Suppressor macrophage (primary cell): ENCODE measurements around the gene GCSAML.
"Not testable (repeated sequence)": the region's sequence is repeated elsewhere in the genome, so short reads cannot be mapped to it uniquely, and the experiment has no call there.

Source experiments
- DNase-seq, 4 experiments: peaks; one replicate each; pipeline ENCODE4 v3.0.0-alpha.2; 2020 to 2022
- total RNA-seq, 17 experiments: gene quantifications; one replicate each; lab custom pipeline; 2026; ENCODE audit warnings: mixed read lengths in 6 of 17, inconsistent platforms in 3 of 17; lab: John Stamatoyannopoulos, UW

The GCSAML gene
- 0 to 2.9 (median 0.14) reads per million in 17 experiments for total RNA-seq

DNA sequence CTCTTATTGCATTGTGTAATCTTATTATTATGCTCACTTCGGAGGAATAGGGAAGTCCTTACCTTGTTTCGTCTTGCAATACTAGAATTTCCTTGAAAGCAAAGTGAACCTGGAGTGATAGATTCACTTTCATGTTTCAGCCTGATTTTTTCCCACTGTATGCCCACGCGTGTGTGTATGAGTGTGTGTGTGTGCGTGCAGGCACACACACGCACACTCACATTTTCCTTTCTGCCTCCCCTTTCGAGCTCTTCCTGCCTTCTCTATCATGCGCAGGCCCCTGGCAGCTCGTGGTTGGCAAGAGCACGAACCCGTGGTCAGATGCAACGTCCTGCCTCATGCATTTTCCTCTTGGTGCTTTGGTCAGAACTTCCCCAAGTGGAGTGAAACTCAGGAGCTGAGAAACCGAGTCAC, at the start of gene GCSAML:
Gene GCSAML, plus strand, starts transcription at position 366 of the 414 bp plus-strand sequence. CDS start 58 bp downstream, outside the sequence.
- peak; percentile 17 to 62 (median 50) for DNase-seq

DNA sequence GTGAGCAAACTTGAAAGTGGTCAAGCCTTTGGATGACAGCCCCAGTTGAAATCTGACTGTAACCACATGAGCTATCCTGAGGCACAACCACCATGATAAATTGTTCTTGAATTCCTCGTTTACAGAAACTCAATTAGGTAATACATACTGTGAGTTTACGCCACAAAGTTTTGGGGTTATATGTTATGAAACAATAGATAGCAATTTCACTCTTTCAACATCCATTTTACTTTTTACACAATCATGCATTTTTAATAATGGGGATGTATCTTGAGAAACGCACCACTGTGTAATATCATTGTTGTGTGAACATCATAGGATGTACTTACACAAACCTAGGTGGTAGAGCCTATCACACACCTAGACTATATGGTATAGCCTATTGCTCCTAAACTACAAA, 48.1 kb upstream of the GCSAML start:
- DNase-seq: peak in 3 of 4 experiments; percentile 26 to 70 (median 62)

DNA sequence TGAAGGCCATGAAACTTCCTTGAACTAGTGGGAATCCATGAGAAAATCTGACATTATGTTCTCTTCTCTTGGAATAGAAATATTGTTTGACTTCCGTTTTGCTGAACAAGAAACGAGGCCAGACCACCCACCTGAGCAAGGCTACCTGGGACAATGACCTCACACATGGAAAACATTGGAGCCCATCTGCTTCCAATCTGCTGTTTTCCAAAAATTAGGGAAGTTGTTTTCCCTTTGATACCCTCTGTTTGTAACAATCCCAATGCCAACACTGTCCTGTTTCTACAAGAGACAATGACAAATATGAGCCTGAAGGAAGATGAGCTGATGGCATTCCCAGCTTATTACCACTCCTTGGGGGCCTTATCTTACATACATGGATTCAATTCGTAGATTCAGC, 42.1 kb upstream of the GCSAML start:
- DNase-seq: no peak

DNA sequence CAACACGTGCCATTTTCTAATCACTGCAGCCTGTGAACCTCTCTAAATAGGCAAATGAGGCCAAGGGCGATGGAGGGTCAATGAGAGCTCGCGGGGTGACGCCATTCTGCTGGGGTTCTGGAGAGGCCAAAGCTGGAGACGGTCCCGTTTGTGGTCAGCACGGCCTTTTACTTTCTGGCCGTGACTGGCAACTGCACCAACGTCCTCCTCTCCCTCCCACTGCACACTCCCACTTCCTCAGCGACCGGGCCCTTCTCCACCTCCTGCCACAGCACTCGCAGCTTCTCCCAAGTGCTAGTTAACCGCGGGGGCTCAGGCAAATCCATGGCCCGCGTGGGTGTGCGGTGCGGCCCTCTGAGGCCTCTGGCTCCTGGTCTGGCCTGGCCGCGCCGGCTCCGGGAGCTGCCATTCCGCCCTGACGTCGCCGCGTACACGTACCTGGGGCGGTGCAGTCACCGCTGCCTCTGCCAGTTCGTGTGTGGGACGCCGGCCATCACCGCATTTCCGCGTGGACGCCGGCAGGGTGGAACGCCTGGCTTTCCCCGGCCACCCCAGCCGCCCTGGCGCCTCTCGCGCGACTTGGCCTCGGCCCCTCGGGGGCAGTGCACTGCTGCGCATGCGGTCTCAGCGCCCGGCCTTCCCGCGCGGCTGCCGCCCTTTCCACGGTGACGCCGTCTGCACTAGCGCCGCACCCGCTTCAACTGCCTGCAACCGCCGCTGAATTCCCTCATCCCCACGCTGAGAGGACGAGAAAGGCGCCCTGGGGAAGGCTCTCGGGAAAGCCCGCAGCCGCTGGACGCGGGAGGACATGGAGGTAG, 30.9 kb upstream of the GCSAML start:
- peak in 2 of 4 experiments; percentile 35 to 48 for DNase-seq

DNA sequence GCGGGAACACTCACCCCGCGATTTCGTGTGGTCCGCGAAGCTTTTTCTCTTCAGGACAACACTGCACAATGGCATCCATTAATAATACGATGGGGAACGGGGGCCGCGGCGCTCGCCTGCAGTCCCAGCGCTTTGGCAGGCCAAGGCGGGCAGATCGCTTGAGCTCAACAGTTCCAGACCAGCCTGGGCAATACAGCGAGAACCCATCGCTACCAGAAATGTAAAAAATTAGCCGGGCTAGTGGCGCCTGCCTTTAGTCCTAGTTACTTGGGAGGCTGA, 30.4 kb upstream of the GCSAML start:
- no peak for DNase-seq

DNA sequence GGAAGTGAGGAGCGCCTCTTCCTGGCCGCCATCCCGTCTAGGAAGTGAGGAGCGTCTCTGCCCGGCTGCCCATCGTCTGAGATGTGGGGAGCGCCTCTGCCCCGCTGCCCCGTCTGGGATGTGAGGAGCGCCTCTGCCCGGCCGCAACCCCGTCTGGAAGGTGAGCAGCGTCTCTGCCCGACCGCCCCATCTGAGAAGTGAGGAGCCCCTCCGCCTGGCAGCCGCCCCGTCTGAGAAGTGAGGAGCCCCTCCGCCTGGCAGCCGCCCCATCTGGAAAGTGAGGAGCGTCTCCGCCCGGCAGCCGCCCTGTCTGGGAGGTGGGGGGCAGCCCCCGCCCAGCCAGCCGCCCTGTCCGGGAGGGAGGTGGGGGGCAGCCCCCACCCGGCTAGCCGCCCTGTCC, 27.0 kb upstream of the GCSAML start:
- not testable (repeated sequence) for DNase-seq

DNA sequence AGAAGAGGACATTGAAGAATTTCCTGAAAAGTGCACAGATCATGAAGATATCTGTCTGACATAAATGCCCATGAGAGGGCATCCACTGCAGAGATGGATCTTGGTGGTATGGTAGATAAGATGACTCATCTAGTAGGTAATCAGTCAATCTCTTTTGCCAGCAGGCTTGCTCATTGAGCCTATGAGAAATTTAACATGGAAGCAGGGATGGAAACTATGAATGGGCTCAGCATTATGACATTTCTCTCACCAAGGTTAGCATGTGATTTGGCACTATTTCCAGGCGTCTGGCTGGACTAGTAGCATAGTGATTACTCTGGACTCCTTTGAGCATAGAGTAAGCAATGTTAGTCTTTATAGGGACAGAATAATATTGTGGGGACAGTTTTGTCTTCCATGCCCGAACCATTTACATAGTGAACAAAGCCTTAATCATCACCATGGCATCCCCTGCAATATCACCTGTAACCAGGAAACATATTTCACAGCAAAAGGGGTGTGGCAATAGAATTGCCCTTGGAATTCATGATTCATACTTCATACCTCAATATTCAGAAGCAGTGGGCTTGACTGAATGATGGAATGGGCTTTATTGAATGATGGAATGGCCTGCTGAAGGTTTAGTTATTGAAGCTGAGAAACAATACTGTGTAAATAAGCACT, 20.0 kb upstream of the GCSAML start:
- DNase-seq: peak in 1 of 4 experiments; percentile 13

DNA sequence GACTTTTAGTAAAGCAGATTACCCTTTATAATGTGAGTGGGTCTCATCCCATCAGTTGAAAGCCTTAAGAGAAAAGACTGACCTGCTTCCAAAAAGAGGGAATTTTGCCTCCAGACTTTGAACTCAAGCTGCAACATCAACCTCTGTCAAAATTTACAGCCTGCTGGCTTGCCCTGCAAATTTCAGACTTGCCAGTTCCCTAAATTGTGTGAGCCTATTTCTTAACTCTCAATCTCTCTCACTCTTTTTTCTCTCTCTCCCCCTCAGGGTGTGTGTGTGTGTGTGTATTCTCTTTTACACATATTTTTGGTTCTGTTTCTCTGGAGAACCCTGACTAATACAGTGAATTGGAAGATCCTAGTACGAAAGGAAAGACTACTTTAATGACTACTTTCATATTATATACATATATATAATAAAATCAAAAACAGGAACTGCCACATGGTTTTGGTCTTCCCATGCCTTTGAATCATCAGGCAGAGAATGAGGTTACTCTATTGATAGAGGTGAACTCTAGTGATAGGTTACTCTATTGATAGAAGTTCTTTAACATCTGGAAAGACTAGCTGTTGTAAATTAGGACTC, 19.1 kb upstream of the GCSAML start:
- peak; percentile 33 to 66 (median 60) for DNase-seq

DNA sequence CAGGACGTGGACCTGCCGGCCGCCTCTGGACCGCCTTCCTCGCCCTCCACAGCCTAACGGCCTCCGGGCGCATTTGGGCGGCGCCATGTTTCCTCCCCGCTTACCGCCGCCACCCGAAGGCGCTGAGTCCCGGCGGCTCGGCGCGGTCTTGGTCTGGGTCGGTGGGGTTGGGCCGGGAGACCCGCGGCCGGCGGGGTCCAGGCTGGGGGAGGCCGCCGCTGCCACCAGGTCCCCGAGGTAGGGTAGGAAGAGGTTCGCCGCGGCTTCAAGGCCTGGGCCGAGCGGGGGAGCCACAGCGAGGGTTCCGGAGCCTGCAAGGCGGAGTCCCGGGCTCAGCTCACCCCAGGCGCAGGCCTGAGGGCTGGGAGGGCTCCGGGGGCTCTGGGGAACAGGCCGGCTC, 18.1 kb upstream of the GCSAML start:
- DNase-seq: peak in 2 of 4 experiments; percentile 7 to 16

DNA sequence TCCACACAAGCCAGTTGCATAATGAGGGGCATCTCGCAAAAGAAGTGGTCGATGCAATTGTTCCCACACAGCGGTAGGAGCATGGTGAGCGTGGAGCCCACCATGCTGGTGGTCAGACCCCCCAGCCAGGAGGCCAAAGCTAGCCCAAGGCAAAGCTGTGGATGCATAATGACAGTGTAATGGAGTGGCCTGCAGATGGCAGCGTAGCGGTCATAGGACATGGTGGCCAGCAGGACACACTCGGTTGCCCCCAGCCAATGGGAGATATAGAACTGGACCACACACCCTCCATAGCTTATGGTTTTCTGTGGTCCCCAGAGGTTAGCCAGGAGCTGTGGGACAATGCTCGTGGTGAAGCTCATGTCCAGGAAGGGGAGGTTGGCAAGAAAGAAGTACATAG, 17.0 kb upstream of the GCSAML start:
- peak in 2 of 4 experiments; percentile 11 to 19 for DNase-seq

DNA sequence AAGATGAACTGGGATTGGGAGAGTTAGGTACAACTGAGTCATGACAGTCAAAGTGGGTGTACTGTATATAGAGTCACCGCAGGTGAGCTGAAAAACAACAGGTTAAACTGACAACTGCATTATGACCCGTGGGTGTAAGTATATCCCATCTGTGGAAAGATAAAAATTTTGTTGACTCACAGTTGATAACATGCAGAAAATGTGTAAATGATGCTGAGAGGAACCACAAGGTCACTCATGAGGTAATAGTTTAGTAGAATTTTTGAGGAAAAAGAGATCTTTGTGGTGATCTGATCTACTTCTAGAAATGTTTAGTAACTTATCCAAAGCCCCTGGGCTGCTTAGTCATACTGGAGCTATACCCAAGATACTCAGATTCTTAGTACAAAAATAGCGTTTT, 13.5 kb upstream of the GCSAML start:
- DNase-seq: peak in 1 of 4 experiments; percentile 7

DNA sequence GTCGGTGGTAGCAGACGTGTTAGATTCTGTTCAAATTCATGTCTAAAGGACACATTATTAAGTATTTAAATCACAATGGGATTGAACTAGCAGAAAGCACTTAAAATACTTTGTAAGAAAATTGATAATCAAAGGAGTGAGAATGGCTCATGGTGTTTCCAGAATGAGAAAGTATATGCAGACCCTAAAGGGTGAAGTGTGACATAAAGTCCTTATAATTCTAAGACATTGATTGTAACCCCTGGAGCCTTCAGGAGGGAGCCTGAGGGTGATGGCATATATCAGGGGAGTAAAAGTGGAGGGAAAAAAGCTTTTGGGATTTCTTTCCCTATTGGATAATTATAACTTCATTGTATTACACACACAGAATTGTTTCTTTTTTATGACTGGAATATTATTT, 12.6 kb upstream of the GCSAML start, which contains the start of gene OR2C3:
Gene OR2C3, minus strand, starts transcription at position 101 of the 400 bp plus-strand sequence. CDS start 3,929 bp downstream, outside the sequence.
- no peak for DNase-seq

DNA sequence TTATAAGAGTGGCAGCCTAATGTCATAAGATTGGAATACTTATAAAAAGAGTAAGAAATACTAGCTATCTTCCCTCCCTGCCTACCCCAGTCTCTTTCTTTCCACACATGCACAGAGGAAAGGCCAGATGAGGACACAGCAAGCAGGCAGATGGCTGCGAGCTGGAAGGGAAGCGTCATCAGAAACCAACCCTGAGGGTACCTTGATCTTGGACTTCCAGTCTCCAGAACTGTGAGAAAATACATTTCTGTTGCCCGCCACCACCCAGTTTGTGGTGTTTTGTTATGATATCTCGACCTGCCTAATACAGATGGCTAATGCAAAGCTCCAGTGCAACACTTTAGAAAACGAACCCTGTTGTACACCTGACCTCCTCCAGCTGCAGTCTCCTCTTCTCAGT, 10.4 kb upstream of the GCSAML start:
- DNase-seq: no peak

DNA sequence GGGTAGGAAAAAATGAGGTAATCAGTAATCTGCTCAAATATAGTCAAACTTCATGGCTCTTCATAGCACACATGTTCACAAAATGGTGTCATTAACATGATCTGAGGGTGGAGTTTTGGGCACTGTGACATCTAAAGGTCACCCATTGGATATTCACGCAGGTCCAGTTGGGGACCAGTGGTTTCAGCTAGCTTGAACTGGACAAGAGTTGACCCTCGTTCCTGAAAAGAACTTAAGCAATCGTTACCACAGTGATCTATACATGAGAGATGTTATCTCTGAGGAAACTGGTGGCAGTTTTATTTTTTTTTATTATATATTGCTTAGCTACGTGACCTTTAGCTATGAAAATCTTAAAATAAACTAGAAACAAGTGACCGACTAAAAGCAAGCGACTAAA, 9.7 kb upstream of the GCSAML start:
- DNase-seq: no peak

DNA sequence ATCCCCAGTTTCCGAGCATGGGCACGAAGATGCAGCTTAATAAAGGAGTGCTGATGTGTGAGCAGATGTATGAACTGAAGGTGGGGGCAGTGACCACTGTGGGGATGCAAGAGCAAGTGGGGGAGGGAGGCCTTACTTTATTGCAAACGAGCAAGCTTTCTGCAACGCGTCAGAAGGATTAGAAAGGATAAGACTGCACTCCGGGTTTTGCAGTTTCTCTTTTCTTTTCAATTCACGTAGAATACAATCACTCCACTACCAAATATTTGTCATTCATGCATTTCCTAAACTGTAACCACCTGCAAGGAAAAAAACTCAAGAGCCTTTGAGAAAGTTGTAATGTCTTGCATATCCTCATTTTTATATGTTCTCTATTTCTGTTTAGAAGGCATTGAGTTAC, 8.4 kb upstream of the GCSAML start:
- DNase-seq: no peak

DNA sequence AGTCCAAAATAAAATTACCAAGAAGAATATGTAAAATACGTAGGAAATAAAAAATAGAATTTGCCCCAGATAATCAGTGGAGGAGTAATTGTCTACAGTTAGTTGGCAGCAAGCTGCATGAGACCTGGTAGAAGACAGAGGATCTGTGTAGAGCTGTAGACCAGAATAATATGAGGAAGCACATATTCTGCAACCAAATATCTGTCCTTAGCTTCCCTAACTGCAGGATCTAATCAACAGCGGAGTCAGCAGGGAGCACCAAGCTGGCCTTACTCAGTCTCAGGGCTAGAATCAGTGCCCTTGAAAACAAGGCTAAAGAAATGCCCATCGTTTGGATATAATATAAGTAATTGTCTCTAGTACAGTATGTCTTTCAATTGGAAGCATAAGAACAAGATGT, 6.1 kb upstream of the GCSAML start:
- DNase-seq: peak; percentile 24 to 65 (median 42)

DNA sequence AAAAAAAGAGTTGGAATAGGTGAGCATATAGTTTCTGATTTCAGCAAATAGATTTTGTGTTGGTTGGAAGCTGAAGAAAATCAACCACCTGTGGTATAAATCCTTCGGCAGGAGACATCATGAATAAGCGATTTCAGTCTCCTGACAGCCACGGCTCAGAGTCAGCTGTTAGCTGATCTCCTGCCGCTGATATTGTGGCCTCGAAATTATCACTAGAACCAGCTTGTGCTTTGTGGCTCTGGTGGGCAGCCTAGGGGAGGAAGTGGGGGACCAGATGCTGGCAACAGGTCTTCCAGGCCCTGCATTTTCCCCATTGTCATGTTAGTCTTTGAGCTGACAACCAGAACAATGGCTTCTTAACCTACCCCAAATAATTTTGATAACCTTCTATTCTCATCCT, 842 bp upstream of the GCSAML start:
- peak in 1 of 4 experiments; percentile 8 for DNase-seq

DNA sequence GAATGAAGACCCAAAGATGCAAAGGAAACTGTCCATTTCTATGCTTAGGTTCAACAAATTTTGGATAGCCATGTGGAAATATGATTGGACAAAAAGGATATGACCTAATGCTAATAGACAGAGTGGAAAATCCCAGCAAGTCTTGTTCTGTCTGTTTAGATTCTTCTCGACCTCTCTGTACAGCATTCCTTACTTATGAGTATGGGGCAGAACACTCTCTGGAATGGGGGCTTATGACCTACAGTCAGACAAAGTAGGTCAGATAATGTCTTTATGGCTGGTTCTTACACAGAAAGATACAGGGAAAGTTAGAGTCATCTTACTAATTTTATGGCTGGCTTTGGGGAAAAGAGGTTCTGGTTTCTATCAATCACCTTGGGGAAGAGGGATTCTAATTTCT, 2.8 kb downstream of the GCSAML start:
- no peak for DNase-seq

DNA sequence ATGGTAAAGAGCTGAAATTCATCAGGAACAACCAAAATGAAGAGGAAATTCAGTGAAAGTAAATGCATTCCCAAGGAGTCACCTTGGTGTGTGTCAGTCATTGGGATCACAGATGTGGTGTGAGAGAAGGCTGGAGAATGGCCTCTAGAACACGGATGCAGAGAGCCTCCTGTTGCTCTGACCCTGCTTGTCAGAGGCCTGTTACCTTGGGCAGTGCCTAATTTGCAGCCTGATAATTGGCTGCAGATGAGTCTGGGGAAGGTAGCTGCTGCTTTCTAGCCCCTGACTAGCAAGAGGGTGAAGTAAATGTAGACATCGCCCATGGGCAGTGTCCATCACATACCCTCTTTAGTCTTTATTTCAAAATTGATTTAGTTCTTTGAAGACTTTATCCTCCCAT, 3.3 kb downstream of the GCSAML start:
- DNase-seq: no peak

DNA sequence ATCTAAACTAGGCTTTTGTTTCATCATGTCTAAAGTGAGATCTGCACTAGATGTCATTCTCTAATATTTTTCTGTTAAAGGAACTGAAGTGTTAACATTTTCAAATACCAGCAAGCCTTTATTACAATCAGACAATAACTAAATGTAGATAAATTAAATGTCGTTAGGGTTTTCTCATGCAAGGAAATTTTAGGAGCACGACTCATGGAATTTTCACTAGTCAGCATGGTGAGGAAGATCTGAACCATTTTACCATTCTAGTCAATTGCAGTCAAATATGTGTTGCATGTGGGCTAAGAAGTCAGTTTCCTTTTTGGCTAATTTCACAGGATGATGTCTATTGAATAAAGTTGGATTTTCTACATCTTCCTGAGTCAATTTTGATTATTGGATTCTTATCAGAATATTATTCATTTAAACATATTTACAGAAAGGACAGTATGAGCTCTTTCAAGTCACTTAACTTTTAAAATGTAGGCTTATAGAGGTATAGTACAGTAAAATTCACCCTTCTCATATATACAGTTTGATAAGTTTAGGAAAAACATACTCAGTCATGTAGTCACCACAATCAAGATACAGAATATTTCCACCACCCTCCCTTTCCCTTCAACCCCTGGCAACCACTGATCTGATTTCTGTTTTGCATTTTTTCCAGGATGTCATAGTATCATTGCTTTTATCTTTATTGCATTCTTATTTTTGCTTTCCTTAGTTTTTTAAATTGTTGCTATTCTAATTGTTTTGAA, 9.2 kb downstream of the GCSAML start:
- no peak for DNase-seq

DNA sequence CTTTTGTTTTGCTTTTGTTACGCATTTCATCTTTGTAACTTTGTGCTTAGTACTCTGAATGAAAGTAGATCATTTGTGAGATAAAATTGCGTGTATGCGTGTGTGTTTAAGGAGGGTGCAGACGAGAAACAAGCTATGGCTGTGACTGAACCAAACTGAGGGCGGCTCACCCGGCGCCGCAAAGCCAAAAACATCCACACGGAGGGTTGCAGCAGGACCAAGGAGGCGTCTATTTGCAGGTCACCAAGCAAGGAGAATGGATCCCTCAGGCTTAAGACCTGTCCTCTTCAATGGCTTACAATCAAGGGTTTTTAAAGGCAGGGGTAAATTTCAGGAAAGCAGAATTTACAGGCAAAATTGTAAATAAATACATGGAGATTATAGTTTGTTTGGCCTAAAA, 12.8 kb downstream of the GCSAML start:
- no peak for DNase-seq

DNA sequence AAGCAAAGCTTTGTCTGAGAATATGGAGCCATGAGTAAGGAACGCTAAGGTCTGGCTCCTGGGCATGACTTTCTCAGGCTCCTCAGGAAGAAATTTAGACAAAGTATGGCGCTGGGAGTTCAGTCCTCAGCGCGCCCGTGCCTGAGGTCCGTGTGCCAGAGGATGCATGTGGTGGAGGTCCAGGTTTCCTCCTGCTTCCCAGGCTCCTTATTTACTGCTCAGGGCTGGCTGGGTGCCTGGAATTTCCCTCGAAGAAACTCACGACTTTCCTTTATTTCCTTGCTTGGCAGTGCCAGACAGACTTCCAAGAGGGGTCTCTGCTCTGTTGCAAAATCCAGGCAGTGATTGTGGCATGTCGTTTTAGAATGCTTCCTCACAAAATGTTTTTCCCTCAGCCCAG, 13.3 kb downstream of the GCSAML start:
- DNase-seq: no peak

DNA sequence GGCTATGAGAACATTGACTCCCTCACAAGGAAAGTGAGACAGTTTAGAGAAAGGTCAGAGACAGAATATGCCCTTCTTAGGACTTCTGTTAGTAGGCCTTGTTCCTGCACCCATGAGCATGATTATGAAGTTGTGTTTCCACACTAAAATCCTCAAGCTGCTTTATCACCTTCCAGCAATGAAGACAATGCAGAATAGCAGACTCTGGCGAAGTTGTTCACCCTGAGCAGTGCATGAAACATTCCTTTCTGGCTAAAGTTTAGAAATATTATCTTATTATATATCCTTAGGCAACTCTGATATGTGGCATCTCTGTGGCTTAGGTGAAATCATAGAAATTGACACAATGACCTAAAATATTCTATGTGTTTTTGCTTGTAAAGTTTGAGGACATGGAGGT, 25.3 kb downstream of the GCSAML start:
- no peak for DNase-seq
